ENCODE data around the gene MUC21.

Gene MUC21

DNA sequence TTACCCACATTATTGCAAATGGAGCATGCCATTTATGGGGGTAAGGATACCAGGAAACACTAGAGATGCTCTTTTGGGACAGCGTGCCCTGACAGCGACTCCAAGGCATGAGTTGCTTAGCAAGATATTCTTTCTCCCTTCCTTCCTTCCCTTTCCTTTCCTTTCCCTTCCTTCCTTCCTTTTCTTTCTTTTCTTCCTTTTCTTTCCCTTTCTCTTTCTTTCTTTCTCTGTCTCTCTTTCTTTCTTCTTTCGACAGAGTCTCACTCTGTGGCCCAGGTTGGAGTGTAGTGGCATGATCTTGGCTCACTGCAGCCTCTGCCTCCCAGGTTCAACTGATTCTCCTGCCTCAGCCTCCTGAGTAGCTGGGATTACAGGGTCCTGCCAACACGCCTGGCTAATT is 39.5 kb upstream of the MUC21 start:
- no peak overlapping the region for H3K27ac ChIP-seq
- TF ChIP-seq, protein P1, sequence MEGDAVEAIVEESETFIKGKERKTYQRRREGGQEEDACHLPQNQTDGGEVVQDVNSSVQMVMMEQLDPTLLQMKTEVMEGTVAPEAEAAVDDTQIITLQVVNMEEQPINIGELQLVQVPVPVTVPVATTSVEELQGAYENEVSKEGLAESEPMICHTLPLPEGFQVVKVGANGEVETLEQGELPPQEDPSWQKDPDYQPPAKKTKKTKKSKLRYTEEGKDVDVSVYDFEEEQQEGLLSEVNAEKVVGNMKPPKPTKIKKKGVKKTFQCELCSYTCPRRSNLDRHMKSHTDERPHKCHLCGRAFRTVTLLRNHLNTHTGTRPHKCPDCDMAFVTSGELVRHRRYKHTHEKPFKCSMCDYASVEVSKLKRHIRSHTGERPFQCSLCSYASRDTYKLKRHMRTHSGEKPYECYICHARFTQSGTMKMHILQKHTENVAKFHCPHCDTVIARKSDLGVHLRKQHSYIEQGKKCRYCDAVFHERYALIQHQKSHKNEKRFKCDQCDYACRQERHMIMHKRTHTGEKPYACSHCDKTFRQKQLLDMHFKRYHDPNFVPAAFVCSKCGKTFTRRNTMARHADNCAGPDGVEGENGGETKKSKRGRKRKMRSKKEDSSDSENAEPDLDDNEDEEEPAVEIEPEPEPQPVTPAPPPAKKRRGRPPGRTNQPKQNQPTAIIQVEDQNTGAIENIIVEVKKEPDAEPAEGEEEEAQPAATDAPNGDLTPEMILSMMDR (IDR thresholded peaks at IDR 0.05) = no peak
- TF ChIP-seq ZFX (IDR thresholded peaks at IDR 0.05; ENCODE audit: borderline replicate concordance) = no peak

DNA sequence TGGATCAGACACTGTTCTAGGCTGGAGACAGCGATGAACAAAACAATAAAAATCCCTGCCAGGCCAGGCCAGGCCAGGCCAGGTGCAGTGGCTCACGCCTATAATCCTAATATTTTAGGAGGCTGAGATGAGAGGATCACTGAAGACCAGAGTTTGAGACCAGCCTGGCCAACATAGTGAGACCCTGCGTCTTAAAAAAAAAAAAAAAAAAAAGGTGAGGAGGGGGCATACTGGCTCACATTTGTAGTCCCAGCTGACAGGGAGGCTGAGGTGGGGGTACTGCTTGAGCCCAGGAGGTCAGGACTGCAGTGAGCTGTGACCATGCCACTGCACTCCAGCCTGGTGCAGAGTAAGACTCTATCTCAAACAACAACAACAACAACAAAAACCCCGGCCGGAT is 38.2 kb upstream of the MUC21 start:
- H3K27ac ChIP-seq = no peak overlapping the region
- TF ChIP-seq, protein P1 (IDR thresholded peaks at IDR 0.05) = no peak
- TF ChIP-seq ZFX (IDR thresholded peaks at IDR 0.05; ENCODE audit: borderline replicate concordance) = no peak

DNA sequence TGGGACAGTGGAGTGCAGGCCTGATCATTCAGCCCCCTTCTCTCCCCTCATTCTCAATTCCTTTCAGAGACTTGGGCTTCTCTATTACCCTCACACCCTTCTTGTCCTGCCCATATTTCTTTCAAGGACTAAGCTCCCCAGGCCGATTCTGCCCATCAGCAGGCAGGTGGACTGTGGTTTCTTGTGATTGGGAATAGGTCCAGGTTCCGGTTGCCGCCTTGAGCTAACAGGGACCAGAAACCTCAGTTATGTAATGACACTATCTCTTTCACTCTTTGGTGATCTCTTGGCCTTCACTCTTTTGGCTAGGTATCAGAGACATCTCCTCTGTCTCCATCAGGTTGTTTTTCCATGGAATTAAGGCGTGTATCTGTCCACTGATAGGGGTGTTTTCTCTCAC is 36.3 kb upstream of the MUC21 start:
- H3K27ac ChIP-seq = no peak overlapping the region
- TF ChIP-seq ZFX (IDR thresholded peaks at IDR 0.05; ENCODE audit: borderline replicate concordance) = no peak

DNA sequence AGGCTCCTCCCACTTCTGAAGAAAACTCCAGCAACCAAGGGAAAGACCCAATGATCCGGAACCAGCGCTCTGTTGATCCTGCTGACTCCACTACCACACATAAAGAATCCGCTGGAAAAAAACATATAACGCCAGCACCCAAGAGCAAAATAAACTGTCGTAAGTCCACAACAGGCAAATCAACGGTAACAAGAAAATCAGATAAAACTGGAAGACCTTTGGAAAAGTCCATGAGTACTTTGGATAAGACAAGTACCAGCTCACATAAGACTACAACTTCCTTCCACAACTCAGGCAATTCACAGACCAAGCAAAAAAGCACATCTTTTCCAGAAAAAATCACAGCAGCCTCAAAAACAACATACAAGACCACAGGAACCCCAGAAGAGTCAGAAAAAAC is 34.7 kb upstream of the MUC21 start:
- TF ChIP-seq, protein P1 (IDR thresholded peaks at IDR 0.05) = no peak
- TF ChIP-seq ZFX (IDR thresholded peaks at IDR 0.05; ENCODE audit: borderline replicate concordance) = no peak

DNA sequence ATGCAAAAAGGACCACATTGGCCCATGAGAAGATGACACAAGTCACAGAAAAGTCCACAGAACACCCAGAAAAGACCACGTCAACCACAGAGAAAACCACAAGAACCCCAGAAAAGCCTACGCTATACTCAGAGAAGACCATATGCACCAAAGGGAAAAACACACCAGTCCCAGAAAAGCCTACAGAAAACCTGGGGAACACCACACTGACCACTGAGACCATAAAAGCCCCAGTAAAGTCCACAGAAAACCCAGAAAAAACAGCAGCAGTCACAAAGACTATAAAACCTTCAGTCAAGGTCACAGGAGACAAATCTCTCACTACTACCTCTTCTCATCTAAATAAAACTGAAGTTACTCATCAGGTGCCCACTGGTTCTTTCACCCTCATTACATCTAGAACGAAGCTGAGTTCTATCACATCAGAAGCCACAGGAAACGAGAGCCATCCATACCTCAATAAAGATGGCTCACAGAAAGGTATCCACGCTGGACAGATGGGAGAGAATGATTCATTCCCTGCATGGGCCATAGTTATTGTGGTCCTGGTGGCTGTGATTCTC is 31.5 kb upstream of the MUC21 start:
- TF ChIP-seq ZFX (IDR thresholded peaks at IDR 0.05; ENCODE audit: borderline replicate concordance) = no peak
- TF ChIP-seq, protein P1 (IDR thresholded peaks at IDR 0.05) = no peak
- H3K27ac ChIP-seq = no peak overlapping the region

More for the DNA sequence above, 34.7 kb upstream of the MUC21 start:
- H3K27ac ChIP-seq = no peak overlapping the region

DNA sequence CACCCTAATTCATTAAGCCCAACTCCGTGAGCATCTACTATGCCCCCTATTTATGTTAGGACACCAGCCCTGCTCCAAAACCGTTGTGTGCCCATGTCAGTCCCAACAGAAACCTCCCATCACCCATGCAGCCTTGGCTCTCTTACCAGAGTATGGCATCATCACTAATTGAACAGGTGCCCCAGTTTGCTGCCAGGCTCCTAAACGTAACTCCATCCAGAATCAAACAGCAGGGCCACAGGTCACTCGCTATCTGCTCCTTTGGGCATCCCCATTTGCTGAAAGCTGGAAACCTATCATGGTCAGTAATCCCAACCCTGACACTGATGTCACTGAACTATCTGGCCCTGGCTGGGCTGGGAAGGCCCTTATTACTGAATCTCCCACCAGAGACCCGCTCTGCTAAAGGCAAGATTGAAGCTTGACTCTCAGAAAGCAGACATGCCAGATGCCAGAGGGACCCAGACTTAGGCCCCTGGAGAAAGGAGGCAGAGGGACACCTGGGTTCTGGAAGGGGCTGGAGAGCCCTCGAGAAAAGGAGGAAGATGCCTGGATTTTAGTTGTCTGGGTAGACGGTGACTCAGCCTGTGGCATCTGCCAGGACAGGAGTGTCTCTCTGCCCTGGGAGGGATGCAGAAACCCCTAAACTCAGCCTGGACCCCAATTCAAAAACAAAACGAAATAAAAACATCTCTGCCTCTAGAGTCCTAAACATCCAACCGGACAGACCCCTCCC is 28.7 kb upstream of the MUC21 start:
- no peak overlapping the region for H3K27ac ChIP-seq
- TF ChIP-seq ZFX (IDR thresholded peaks at IDR 0.05; ENCODE audit: borderline replicate concordance) = no peak
- TF ChIP-seq, protein P1 (IDR thresholded peaks at IDR 0.05) = no peak

DNA sequence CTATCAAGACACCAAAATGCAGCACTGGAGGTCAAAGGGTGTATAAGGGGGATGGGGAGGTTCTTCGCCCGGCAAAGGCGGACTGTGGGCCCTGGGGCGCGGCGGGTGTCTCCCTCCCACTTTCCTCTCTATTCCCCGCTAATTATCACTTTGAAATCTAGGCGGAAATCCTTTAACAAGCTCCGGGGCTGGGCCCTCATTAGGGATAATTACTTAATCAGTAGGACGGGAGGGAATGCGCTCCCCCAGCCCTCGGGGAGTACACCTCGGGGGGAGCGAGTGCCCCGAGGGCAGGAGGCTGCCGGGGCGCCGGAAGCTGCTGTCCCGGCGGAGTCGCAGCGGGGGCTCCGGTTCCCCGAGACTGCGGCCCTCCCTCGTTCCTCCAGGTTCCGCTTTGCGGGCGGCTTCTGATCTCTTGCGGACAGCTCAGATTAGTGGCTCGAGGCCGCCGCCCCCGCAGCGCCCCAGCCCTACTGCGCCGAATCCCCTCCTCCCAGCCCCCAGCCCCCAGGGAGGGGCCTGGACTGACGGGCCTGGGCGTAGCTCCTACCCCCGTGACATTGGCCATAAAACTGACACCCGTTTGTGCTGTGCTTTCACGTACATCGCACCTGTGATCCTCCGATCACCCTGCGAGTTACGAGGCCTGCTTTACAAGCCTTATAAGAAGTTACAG is 28.0 kb upstream of the MUC21 start:
- H3K27ac ChIP-seq = no peak overlapping the region
- TF ChIP-seq ZFX (IDR thresholded peaks at IDR 0.05; ENCODE audit: borderline replicate concordance) = no peak
- TF ChIP-seq, protein P1 (IDR thresholded peaks at IDR 0.05) = no peak
